ENCODE data around the gene JPH2. TPM values are rescaled to one million over a fixed set of nuclear protein-coding genes. Genes with fewer than 3 reads are reported as not detected.

The JPH2 gene
- total and polyA plus RNA-seq, 2 donors from 2014 or later: 2.5 to 11.4 TPM

DNA sequence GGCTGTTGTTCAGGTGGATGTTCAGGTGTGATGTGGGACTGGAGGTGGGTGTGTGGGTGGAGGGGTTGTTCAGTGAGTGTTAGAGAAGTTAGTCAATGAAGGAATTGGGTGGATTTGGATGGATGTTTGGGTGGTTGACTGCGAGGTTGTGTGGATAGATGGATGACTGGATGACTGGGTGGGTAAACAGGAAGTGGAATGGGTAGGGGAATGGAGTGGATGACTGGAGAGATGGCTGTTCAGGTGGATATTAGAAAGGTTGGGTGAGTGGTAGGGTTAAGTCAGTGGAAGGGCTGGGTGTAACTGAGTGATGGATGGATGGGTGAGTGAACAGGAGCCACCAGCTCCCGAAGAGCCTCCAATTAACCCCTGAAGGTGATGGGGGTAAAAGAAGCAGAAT lies 27.9 kb downstream of the JPH2 start:
- FAIRE-seq (no peak), DNase-seq (no peak)
- H3K27me3 ChIP-seq (ENCODE audit: control insufficient read depth, insufficient read depth, low read length): no peaks in the 10 kb centered on the region
- TF ChIP-seq, protein P1, sequence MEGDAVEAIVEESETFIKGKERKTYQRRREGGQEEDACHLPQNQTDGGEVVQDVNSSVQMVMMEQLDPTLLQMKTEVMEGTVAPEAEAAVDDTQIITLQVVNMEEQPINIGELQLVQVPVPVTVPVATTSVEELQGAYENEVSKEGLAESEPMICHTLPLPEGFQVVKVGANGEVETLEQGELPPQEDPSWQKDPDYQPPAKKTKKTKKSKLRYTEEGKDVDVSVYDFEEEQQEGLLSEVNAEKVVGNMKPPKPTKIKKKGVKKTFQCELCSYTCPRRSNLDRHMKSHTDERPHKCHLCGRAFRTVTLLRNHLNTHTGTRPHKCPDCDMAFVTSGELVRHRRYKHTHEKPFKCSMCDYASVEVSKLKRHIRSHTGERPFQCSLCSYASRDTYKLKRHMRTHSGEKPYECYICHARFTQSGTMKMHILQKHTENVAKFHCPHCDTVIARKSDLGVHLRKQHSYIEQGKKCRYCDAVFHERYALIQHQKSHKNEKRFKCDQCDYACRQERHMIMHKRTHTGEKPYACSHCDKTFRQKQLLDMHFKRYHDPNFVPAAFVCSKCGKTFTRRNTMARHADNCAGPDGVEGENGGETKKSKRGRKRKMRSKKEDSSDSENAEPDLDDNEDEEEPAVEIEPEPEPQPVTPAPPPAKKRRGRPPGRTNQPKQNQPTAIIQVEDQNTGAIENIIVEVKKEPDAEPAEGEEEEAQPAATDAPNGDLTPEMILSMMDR (IDR thresholded peaks at IDR 0.05; ENCODE audit: borderline replicate concordance, extremely low read depth, insufficient read depth): no peak
- H3K27ac ChIP-seq (ENCODE audit: low read depth in 2 of 2, low read length in 2 of 2): no peak overlapping the region
- no peaks in the 10 kb centered on the region for H3K9me3 ChIP-seq (ENCODE audit: control insufficient read depth in 2 of 3, insufficient read depth in 1 of 3, low read length in 3 of 3)
- H3K36me3 ChIP-seq (ENCODE audit: control insufficient read depth in 2 of 3, insufficient read depth in 3 of 3, low read length in 3 of 3): no peaks in the 10 kb centered on the region
- no peaks in the 10 kb centered on the region for H3K4me1 ChIP-seq (ENCODE audit: control insufficient read depth in 2 of 3, insufficient read depth in 2 of 3, low read depth in 1 of 3, low read length in 3 of 3)
- no peak overlapping the region for H3K4me3 ChIP-seq (ENCODE audit: low read length in 3 of 3)
- H3K9ac ChIP-seq (ENCODE audit: low read length in 3 of 3): no peak overlapping the region
- intact Hi-C loops (cut with DNase I): no loop called here

DNA sequence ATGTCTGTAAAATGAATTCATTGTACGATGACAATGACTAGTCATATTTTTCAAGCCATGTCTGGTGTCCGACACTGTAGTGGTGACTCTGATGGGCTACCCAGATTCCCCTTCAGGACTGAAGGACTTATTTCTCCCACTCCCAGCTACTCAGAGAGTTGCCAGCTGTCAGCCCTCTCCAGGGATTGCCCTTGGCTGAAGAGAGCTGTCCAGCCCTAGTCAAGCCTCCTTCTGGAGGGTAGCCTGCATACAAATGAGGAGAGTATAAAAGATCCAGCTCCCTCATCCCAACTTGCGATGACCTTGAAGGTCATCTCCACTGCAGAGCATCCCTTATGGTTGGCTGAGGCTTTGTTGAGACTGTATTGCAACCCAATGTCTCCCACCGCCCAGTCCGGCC lies 29.9 kb downstream of the JPH2 start:
- DNase-seq: no peak
- Histone ChIP-seq H3K36me3 (ENCODE audit: control insufficient read depth in 2 of 3, insufficient read depth in 3 of 3, low read length in 3 of 3) (no peaks in the 10 kb centered on the region), H3K4me1 (ENCODE audit: control insufficient read depth in 2 of 3, insufficient read depth in 2 of 3, low read depth in 1 of 3, low read length in 3 of 3) (no peaks in the 10 kb centered on the region), H3K9ac (ENCODE audit: low read length in 3 of 3) (no peak overlapping the region), H3K27me3 (ENCODE audit: control insufficient read depth, insufficient read depth, low read length) (no peaks in the 10 kb centered on the region), H3K27ac (ENCODE audit: low read depth in 2 of 2, low read length in 2 of 2) (no peak overlapping the region), H3K4me3 (ENCODE audit: low read length in 3 of 3) (no peak overlapping the region), H3K9me3 (ENCODE audit: control insufficient read depth in 2 of 3, insufficient read depth in 1 of 3, low read length in 3 of 3) (no peaks in the 10 kb centered on the region)
- FAIRE-seq: no peak
- TF ChIP-seq, protein P1 (IDR thresholded peaks at IDR 0.05; ENCODE audit: borderline replicate concordance, extremely low read depth, insufficient read depth): no peak
- intact Hi-C loops (cut with DNase I): no loop called here

DNA sequence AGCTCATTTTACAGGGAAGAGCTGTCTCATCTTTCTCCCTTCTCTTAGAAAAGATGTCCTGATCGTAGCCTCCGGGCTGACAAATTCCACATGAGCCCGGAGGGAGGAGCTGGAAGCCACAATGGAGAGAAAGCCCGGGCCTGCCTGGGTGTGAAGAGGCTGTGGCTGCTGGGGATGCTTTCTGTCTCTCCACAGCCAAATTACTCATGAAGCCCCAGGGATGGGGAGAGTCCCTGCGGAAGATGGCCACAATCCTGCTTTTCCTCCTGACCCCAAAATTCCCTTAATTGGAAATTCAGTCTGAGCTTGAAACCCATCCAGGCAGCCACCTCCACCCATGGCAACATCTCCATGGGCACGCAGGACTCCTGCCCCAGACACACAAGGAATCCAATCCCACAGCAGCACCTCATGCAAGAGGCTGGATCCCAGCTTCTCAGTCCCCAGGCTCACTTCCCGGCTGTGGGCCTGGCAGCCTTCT lies 32.4 kb downstream of the JPH2 start:
- Histone ChIP-seq H3K27ac (ENCODE audit: low read depth in 2 of 2, low read length in 2 of 2) (no peak overlapping the region), H3K4me3 (ENCODE audit: low read length in 3 of 3) (no peak overlapping the region), H3K4me1 (ENCODE audit: control insufficient read depth in 2 of 3, insufficient read depth in 2 of 3, low read depth in 1 of 3, low read length in 3 of 3) (no peaks in the 10 kb centered on the region), H3K9me3 (ENCODE audit: control insufficient read depth in 2 of 3, insufficient read depth in 1 of 3, low read length in 3 of 3) (no peaks in the 10 kb centered on the region), H3K9ac (ENCODE audit: low read length in 3 of 3) (no peak overlapping the region), H3K36me3 (ENCODE audit: control insufficient read depth in 2 of 3, insufficient read depth in 3 of 3, low read length in 3 of 3) (no peaks in the 10 kb centered on the region), H3K27me3 (ENCODE audit: control insufficient read depth, insufficient read depth, low read length) (no peaks in the 10 kb centered on the region)
- intact Hi-C loops (cut with DNase I): no loop called here
- FAIRE-seq (no peak), DNase-seq (no peak)
- TF ChIP-seq, protein P1 (IDR thresholded peaks at IDR 0.05; ENCODE audit: borderline replicate concordance, extremely low read depth, insufficient read depth): no peak

DNA sequence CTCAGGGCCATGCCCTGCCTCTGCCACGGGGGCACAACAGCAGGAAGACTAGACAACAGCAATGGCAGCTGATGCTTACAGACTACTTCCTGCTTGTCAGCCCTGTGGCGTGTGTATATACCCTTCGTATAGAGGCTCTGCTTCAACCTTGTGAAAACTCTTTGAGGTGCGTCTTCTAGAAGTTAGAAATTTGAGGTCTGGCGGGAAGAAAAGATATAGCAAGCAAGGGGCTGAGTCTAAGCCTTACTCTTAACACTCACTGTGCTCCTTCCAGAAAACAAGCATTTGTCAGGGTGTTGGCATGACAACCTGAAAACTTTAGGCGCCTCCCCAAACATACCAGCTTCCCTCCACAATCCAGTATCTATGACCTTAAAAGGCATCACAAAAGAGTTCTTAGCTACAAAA lies 33.3 kb downstream of the JPH2 start:
- FAIRE-seq (no peak), DNase-seq (peak in 3 of 5 donors; percentile 35 to 62 (median 36))
- H3K9ac ChIP-seq (ENCODE audit: low read length in 3 of 3): no peak overlapping the region
- intact Hi-C loops (cut with DNase I): no loop called here
- TF ChIP-seq, protein P1 (IDR thresholded peaks at IDR 0.05; ENCODE audit: borderline replicate concordance, extremely low read depth, insufficient read depth): no peak
- no peaks in the 10 kb centered on the region for H3K9me3 ChIP-seq (ENCODE audit: control insufficient read depth in 2 of 3, insufficient read depth in 1 of 3, low read length in 3 of 3)
- H3K27ac ChIP-seq (ENCODE audit: low read depth in 2 of 2, low read length in 2 of 2): no peak overlapping the region
- no peaks in the 10 kb centered on the region for H3K36me3 ChIP-seq (ENCODE audit: control insufficient read depth in 2 of 3, insufficient read depth in 3 of 3, low read length in 3 of 3)
- H3K27me3 ChIP-seq (ENCODE audit: control insufficient read depth, insufficient read depth, low read length): no peaks in the 10 kb centered on the region
- H3K4me3 ChIP-seq (ENCODE audit: low read length in 3 of 3): no peak overlapping the region
- H3K4me1 ChIP-seq (ENCODE audit: control insufficient read depth in 2 of 3, insufficient read depth in 2 of 3, low read depth in 1 of 3, low read length in 3 of 3): no peaks in the 10 kb centered on the region

Measured in kidney (tissue), 14 donors.